ENCODE results near the gene FCRLA.

FCRLA gene

DNA sequence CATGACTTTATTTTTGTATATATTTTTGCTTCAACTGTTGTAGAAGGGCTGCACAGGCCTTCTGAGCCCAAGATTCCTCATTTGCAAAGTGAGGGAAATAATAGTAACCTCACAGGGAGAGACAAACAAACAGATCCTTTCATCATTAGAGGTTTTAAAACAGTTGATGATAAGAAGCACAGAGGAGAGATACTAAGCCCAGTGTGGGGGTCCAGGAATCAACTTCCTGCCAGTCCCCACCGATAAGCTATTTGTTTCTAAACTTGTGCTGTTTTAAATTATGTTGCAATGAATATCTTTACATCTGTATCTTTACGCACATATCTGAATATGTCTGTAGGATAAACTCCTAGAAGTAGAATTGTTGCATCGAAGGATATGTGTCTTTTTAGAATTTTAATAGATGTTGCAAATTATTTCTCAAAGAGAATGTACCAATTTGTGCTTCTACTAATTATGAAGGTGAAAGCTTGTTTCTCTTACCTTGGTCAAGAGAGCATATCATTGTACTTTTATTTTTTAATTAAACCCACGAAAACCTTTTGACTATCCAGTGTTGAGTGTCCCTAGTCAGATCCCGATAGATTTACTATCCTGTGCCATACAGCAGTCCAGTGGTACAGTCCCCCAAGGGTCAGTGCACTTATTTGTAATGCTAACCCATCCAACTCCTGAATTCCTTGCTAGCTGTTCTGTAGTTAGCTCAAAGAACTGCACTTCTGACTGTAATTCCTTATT lies 25.1 kb downstream of the FCRLA start:
- no peak for DNase-seq (ENCODE audit: low read depth in 3 of 3)

DNA sequence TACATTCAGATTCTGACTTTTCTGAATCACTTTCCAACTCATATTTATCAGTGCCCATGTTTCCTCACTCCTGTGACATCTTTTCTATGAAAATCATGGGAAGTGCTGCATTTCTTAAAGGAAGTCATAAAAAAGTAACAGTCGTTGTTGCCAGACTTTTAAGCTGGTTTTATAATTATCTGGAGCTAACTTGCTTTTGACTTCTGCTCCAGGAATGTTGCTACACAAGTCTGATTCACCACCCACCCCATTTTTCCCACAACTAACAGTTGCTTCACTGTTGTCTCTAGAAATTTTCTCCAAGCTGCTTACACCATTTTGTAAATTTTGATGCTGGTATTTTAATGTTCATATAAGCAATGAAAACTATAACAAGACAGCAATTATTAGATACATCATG lies 26.5 kb downstream of the FCRLA start:
- DNase-seq (ENCODE audit: low read depth in 3 of 3), result no peak

DNA sequence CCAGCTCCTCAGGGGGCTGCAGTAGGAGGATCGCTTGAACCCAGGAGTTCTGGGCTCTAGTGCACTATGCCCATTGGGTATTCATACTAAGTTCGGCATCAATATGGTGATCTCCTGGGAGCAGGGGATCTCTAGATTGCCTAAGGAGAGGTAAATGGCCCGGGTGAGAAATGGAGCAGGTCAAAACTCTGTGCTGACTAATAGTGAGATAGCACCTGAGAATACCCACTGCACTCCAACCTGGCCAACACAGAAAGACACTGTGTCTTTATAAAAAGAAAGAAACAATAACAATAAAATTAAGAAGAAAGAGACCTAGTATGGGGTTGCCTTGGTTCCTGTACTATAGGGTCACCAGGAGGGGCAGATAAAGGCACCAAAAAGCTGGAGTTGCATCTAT lies 28.8 kb downstream of the FCRLA start:
- no peak for DNase-seq (ENCODE audit: low read depth in 3 of 3)

DNA sequence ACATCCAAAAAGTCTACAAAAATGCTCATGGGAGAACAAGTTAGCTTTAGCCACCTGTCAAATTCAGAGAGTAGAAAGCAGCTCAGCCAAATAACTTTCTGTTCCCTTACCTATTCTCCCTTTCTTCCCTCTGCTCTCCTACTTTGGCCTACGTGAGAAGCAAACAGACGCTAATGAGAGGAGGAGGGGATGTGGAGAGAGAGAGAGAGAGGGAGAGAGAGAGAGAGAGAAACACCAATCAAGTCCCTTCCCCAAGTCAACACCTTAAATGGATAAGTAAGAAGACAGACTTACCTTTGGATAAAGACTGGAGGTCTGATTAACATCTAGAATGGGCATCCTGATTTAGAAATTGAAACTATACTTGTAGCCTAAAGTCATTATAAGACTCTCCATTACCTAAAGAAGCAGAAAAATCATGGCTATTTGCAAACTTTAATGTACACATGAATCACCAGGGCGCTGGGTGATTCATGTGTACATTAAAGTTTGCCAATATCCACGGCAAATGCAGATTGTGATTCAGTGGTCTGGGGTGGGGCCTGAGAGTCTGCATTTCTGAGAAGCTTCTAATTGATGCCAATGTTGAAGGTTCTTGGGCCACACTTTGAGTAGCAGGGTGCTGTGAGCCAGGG lies 29.4 kb downstream of the FCRLA start:
- DNase-seq (ENCODE audit: low read depth in 3 of 3), result no peak

DNA sequence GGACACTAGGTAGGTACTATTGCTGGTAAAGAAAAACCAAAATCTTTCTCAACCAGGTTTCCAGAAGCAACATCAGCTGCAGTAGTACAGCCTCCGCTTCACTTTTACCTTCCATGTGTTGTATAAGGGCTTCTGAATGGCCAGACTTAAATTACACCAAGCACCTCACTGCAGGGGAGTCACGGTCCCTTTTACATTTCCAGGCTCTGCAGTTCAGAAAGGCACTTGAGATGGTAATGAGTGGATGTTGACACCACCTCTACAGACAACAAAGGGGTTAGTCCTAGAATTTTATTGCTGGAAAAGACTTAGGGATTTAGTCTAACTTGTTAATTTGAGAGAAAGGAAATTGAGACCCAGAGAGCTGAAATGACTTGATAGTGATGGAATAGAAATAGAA lies 30.6 kb downstream of the FCRLA start:
- DNase-seq (ENCODE audit: low read depth in 3 of 3), result no peak

DNA sequence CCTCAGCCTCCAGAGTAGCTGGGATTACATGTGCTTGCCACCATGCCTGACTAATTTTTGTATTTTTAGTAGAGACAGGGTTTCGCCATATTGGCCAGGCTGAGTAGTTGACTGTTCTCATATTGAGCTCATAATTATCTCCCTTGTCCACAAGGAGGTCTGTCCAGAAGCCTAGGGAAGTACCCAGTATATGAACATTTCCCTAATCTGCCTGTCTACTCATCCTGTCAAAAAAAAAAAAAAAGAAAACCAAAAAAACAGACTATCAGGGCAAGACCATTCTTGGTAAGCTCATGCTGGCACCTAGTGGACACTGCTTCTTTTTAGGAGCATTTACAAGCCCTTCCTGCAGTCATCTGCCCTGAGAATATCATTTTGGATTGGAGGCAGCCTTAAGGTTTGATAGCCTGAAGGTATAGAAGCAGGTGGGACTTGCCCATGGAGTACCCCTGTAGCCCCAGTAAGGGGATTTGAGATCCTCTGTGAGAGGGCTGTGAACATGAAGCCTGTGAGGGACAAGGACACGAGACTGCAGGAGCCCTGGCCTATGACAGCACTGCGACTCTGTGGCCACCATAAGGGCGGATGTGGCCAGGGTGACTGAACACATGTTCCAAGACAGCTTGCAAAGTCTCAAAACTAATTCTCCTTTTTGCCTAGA lies 31.7 kb downstream of the FCRLA start:
- DNase-seq (ENCODE audit: low read depth in 3 of 3), result peak in 1 of 3 experiments; percentile 30

DNA sequence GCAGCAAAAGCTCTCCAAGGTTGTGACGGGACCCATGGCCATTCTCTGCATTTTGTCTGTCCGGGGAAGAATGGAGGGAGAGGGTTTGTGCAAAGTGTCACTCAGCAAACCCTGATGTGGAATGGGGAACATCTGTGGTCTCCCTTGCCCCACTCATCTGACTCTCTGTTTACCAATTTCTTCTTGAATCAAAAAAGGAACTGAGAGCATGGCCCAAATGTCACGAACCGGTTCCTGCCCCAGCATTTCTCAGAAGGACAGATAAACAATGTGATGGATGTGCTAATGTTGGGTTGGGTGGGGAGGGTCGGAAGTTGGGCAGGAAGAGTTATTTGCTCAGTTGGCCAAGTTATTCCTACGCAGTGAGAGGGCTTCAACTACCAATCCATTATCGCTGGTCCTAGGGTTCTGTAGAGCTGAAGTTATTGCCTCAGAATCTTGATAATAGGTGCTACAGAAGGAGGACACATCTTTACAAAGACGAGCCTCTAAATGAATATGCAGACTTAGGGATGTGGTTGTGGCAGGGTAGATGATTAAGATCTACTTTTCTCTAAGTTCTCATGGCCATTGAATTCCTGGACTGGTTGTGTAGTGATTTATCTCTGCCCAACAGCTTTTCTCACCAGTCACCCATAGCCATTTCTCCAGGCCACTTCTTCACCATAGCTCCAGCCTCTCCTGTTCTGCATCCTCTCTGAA lies 33.0 kb downstream of the FCRLA start:
- no peak for DNase-seq (ENCODE audit: low read depth in 3 of 3)

DNA sequence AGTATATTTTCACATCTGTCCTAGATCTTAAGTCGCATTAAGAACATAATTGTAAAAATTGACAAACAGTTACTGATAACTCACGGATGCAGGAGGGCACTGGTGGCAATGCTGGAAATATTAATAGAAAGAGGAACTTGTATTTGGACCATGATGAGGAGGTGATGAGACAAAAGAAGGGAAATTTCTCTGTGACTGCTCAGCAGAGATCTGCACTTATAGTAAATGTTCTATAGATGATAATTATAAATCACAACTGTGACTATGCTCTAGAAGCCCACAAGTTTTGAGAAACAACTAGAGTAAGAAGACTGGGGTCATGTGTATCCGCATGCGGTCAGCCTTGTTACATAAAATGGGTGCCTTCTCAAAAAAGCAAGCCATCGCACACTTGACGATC lies 33.9 kb downstream of the FCRLA start:
- DNase-seq (ENCODE audit: low read depth in 3 of 3), result no peak

DNA sequence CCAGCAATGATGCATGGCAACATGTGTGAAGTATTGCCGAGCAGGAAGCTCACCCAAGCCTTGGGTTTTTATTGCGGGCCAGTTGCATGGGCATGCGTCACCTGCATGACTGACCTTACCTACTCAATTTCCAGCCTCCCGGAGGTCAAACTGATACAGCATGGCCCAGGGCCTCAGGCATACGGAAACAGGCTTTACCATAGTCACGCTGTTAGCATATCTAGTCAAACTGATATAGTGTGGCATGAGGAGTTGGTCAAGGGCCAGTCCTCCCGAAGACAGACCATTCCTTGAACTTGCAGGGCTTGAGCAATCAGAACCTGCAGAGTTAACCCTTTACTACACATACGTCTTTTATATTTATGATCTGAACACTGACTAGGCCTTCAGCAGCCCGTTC lies 36.2 kb downstream of the FCRLA start:
- no peak for DNase-seq (ENCODE audit: low read depth in 3 of 3)

DNA sequence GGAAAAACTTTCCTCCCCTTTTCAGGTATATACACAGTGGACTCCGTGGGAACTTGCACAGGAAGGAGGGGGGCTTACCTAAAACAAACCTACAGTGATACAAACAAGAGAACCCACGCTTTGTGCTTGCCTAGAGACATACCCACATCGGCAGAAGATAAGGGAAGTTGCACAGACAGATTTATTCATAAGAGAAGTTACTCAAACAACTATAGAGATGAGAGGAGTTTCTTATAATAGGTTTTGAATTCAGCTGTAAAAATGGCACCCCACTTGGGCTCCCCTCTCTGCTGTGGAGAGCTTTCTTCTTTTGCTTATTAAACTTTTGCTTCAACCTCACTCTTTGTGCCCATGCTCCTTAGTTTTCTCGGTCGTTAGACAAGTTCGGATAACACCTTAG lies 40.8 kb downstream of the FCRLA start:
- no peak for DNase-seq (ENCODE audit: low read depth in 3 of 3)

DNA sequence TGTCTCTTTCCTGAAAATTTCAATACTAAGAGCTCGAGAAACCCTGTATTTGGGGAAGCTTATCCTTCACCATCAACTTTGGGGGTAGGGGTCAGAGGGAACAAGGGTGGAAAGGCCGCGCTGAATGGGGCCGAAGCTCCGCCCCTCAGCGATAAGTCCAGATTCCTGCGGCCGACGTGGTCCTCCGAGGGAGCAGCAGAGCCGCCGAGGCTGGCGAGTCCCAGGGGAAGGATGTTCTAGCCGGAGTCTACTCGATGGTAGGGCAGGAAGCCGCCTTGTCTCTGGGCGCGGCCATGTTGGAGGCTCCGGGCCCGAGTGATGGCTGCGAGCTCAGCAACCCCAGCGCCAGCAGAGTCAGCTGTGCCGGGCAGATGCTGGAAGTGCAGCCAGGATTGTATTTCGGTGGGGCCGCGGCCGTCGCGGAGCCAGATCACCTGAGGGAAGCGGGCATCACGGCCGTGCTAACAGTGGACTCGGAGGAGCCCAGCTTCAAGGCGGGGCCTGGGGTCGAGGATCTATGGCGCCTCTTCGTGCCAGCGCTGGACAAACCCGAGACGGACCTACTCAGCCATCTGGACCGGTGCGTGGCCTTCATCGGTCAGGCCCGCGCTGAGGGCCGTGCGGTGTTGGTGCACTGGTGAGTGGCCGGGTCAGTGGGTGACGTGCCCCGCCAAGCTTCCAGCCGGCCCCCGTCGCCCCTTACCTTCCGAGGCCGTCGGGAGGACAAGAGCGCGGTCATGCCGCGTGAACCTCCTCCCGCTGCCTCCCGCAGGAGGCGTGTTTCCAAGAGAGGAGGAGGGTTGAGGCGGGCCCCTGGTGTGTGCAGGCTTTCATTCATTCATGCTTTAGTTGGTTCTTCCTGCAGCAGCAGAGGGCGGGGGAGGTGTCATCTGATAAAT lies 42.7 kb downstream of the FCRLA start, which contains the start of gene DUSP12:
Gene DUSP12 (plus strand): TSS at position 278 of the 899 bp plus-strand sequence. CDS start 16 bp downstream, at position 294.
- DNase-seq (ENCODE audit: low read depth in 3 of 3), result peak; percentile 79 to 86 (median 79)

DNA sequence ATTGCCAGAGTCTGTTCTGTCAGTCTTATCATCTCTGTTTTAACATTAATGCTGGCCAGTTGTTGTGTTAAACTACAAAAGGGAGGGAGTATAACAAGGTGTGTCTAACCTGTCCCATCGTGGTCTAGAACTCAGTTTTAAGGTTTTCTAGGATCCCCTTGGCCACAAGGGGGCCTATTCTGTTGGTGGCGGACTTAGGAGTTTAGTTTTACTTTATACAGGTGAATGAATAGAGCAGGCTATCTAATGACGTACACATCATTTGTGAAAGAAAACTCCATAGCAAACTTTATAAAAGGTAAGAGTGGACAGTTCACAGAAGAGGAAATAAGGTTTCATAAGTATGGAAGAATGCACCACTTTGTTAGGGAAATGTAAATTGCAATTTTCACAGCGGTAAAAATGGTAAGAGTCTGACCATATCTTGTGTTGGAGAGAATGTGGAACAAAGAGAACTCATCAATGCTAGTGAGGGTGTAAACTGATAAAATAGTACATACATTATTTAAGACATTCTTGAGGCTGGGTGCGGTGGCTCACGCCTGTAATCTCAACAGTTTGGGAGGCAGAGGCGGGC lies 56.6 kb downstream of the FCRLA start:
- DNase-seq (ENCODE audit: low read depth in 3 of 3), result peak in 1 of 3 experiments; percentile 28

All from stimulated activated CD4-positive, alpha-beta T cell treated with anti-CD3 and anti-CD28 coated beads, TNF-alpha, amount 100 ng/mL, for 24 hours (primary cell).